BE2C (cell line): ENCODE results near the gene VAMP2.

Experiments used
- DNase-seq: peaks from one replicate; pipeline ENCODE4 v3.0.0-alpha.2; 2020
- H3K27me3 ChIP-seq: fragments of 250-450 bp; sonication (Bioruptor Pico); 2 replicates; pipeline ENCODE4 v1.5.1; 2020; ENCODE audit warnings: mild to moderate bottlenecking
- H3K36me3 ChIP-seq: fragments of 250-450 bp; sonication (Bioruptor Pico); 2 replicates; pipeline ENCODE4 v1.5.1; 2020; ENCODE audit warnings: mild to moderate bottlenecking
- H3K4me1 ChIP-seq: fragments of 250-450 bp; sonication (Bioruptor Pico); 2 replicates; pipeline ENCODE4 v1.5.1; 2020
- H3K4me3 ChIP-seq: 2 replicates; pipeline ENCODE4 v1.5.1; 2011; ENCODE audit warnings: low read depth, low read length
- H3K9me3 ChIP-seq: fragments of 250-450 bp; sonication (Bioruptor Pico); 2 replicates; pipeline ENCODE4 v1.5.1; 2020
- TF ChIP-seq, protein P1 (sequence below): IDR thresholded peaks from 2 replicates; pipeline ENCODE4 v1.5.1; 2012; ENCODE audit warnings: mild to moderate bottlenecking, low read depth, low read length

The VAMP2 gene

DNA sequence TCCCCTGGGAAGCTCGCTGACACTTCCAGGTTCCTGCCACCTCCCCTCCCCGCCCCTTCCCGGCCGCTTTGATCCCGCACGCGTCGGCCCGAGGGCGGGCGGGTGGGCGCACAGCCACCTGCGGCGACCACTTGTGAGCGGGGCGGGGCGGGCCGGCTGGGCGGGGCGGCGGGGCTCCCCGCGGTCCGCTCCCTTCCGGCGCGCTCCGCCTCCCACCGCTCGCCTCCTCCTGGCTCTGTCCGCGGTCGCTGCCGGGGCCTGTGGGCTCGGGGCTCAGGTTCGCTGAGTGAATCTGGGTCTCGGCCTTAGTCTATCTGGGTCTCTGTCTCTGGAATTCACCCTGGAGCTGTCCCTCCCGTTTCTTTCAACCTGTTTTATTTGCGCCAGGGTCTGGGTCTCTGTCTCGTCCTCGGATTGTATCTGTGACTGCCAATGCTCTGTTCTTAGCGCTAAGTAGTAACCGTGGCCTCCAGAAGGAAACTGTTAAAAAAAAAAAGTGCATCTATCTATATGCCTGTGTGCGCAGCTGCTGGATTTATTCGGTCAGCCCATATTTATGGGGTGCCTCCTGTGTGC, 36.2 kb downstream of the VAMP2 start:
- H3K36me3 ChIP-seq: no peaks in the 10 kb centered on the region

DNA sequence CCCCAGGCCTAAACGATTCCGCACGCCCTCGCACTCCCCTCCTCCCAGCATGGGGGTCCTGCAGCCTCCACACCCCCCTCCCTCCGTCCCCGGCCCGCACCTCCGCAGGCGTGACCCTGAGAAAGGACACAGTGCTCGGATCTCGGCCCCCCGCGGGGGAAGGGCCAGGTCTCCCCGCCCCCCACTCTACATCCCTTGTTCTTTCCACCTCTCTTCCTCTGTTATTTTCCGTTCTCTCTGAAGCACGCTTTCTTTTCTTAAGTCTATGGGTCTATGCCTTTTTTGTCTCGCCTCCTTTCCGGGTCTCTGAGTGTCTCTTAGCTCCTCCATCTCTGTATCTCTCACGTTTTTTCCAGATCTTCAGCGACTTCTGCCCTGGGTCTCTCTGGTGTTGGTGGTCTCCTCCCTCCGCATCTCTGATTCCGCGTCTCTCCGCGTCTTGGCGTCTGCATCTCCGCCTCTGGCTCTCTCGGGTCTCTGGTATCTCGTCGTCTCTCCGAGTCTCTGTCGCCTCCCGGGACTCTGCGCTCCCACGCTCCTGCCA, 36.7 kb downstream of the VAMP2 start:
- Histone ChIP-seq H3K4me1 (no peaks in the 10 kb centered on the region), H3K27me3 (peaks cover 20% of the 10 kb centered on the region), H3K36me3 (no peaks in the 10 kb centered on the region), H3K4me3 (peak overlapping the region; percentile 78), H3K9me3 (no peaks in the 10 kb centered on the region)
- DNase-seq: peak; percentile 32
- TF ChIP-seq, protein P1, sequence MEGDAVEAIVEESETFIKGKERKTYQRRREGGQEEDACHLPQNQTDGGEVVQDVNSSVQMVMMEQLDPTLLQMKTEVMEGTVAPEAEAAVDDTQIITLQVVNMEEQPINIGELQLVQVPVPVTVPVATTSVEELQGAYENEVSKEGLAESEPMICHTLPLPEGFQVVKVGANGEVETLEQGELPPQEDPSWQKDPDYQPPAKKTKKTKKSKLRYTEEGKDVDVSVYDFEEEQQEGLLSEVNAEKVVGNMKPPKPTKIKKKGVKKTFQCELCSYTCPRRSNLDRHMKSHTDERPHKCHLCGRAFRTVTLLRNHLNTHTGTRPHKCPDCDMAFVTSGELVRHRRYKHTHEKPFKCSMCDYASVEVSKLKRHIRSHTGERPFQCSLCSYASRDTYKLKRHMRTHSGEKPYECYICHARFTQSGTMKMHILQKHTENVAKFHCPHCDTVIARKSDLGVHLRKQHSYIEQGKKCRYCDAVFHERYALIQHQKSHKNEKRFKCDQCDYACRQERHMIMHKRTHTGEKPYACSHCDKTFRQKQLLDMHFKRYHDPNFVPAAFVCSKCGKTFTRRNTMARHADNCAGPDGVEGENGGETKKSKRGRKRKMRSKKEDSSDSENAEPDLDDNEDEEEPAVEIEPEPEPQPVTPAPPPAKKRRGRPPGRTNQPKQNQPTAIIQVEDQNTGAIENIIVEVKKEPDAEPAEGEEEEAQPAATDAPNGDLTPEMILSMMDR: no peak

More for the DNA sequence above, 36.2 kb downstream of the VAMP2 start:
- no peaks in the 10 kb centered on the region for H3K4me1 ChIP-seq
- no peaks in the 10 kb centered on the region for H3K9me3 ChIP-seq
- H3K27me3 ChIP-seq: peaks cover 20% of the 10 kb centered on the region
- DNase-seq: peak; percentile 51
- TF ChIP-seq, protein P1: no peak
- H3K4me3 ChIP-seq: peak overlapping the region; percentile 78

DNA sequence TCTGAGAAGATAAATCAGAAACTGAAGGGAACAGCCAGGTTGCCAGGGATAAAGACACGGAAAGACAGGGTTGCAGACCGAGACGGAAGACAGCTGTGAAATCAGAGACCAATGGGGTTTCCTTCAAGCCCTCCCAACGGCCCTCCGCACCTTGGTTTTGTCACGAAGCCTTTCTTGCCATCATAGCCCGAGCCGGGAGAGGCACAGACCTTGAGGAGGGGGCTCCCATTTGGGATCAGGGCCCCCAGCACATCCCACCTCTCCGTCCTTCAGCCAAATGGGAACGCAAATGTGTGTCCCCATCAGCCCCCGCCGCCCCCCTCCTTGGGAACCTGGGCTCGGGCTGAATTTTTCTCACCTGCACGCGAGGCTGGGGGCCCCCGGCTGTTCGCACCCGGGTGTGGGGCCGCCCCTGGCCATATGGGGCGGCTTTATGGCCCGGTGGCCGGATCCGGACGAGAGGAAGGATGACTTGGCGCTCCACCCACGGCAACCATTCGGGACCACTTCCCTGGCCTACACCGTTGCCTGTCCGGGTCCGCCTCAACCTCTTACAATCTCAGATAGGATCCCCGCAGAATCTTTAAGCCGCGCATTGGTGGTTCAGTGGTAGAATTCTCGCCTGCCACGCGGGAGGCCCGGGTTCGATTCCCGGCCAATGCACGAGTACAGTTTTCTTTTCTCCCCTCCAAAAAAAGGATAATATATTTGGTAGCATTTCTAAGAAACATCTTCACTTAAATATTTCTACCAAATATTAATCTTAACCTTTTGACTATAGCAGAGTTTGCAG, 37.4 kb downstream of the VAMP2 start:
- Histone ChIP-seq H3K4me3 (peak overlapping the region; percentile 78), H3K36me3 (no peaks in the 10 kb centered on the region), H3K27me3 (peaks cover 20% of the 10 kb centered on the region), H3K4me1 (no peaks in the 10 kb centered on the region), H3K9me3 (no peaks in the 10 kb centered on the region)
- DNase-seq: peak; percentile 67
- TF ChIP-seq, protein P1: no peak

DNA sequence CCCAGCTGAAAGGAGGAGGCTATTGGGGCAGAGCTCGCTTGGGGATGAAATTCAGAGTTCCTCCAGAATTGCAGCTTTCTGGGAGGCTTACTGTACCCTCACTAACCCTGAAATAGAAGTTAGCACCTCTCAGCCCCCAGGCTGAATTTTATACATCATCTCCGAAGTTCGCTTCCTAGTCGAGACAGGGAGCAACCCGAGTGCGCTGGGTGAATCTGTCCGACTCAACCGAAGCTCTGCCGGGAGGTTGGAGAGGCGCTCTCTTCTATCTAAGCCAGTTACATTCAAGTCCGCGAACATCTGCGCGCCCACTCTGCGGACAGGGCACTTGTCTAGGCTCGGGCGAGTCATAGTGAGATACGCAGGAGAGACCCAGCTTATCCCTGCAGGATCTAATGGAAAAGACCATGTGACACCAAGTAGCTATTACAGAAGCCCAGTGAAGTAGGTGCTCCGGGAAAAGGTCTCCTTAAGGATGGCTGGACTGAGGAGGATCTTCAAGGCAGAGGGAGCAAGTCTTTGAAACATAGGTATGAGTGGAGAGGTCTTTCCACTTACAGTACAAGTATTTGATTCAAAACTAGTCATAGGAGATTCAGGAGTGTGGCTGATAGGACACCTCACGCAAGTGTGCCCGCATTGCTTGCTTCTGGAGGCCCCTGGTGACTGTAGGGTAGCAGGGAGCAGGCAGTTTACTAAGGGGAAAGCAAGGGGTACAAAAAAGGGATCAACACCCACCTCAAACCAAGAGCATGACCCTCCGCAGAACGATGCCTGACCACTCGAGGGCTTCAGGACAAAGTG, 38.2 kb downstream of the VAMP2 start:
- Histone ChIP-seq H3K4me3 (peak overlapping the region; percentile 78), H3K36me3 (no peaks in the 10 kb centered on the region), H3K9me3 (no peaks in the 10 kb centered on the region), H3K4me1 (no peaks in the 10 kb centered on the region), H3K27me3 (peaks cover 20% of the 10 kb centered on the region)
- no peak for DNase-seq
- TF ChIP-seq, protein P1: no peak

DNA sequence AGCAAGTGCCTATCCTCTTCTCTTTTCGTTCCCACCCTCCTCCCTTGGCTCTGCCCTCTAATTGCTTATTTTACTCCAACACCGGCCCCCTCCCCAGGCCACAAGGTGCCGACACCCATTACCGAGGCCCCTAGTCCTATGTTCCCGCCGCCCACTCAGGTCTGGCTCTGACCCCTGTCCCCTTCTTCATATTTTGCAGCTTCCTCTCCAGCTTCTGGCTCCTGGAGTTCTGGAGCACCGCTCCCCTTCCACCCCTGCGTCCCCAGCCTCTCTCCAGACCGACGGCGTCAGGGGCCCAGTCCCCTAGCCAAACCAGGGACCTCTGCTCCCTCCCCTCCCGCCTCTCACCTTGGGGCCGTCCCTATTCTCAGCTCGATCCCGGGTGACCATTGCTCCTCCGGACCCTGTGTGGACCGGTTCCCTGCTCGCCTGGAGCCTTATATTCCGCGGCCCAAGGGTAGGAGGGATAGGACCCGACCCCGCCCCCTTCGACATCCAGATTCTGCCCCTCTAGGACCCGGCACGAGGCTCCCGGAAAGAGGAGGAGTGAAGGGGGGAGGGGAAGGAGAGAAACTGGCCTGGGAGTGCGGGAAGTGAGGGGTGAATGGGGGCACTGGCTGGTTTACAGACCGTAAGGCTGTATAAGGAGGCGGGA, 38.9 kb downstream of the VAMP2 start, which contains the start of gene HES7:
Gene HES7 (minus strand): TSS at position 412 of the 655 bp plus-strand sequence. CDS start 22 bp downstream, at position 390.
- no peaks in the 10 kb centered on the region for H3K36me3 ChIP-seq
- H3K27me3 ChIP-seq: peaks cover 20% of the 10 kb centered on the region
- H3K9me3 ChIP-seq: no peaks in the 10 kb centered on the region
- TF ChIP-seq, protein P1: no peak
- no peaks in the 10 kb centered on the region for H3K4me1 ChIP-seq
- H3K4me3 ChIP-seq: peak within 1 kb of the TSS; percentile 78
- DNase-seq: peak; percentile 27
